HL-60 (cell line): ENCODE data around the gene FGF12.

Experiments
- CTCF ChIP-seq: IDR thresholded peaks from one replicate; pipeline ENCODE4 v1.5.1; 2011; ENCODE audit warnings: low read length, control low read depth, inconsistent platforms; ENCODE audit not compliant: insufficient read depth
- GABPA ChIP-seq: IDR thresholded peaks from 2 replicates; pipeline ENCODE4 v1.6.1; 2012; ENCODE audit warnings: low read depth

- TF ChIP-seq CTCF (no peak), GABPA (no peak)
Measured at GRCh38 chr3:192413461-192413860, 313.9 kb downstream of the FGF12 start.
